ENCODE measurements around the gene OXGR1. TPM values are rescaled to one million over a fixed set of nuclear protein-coding genes. Genes with fewer than 3 reads are reported as not detected.

OXGR1 gene
- polyA plus RNA-seq, 2 of the 4 experiments (the other 2 are of a cell fraction), result not detected

- ChIA-PET POLR2A (no interaction called here), CTCF (interaction anchor here (0.6 kb wide), 1 partner anchor 300 kb away, joined by 3 read pairs; no protein-coding TSS in a partner anchor)
- Histone ChIP-seq H3K4me2 (no peak overlapping the region), H3K4me1 (no peaks in the 10 kb centered on the region), H3K4me3 (no peak overlapping the region), H3K9me3 (no peaks in the 10 kb centered on the region), H3K27ac (no peak overlapping the region)
- no peak for TF ChIP-seq CHD4 (IDR thresholded peaks at IDR 0.05; ENCODE audit: borderline replicate concordance)
- TF ChIP-seq, protein P1, sequence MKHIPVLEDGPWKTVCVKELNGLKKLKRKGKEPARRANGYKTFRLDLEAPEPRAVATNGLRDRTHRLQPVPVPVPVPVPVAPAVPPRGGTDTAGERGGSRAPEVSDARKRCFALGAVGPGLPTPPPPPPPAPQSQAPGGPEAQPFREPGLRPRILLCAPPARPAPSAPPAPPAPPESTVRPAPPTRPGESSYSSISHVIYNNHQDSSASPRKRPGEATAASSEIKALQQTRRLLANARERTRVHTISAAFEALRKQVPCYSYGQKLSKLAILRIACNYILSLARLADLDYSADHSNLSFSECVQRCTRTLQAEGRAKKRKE (CRISPR knock-in tag; IDR thresholded peaks at IDR 0.05; ENCODE audit: low read depth), result no peak
- no peak for TF ChIP-seq RARB (CRISPR knock-in tag; IDR thresholded peaks at IDR 0.05)
- no peak for TF ChIP-seq ZFP36 (IDR thresholded peaks at IDR 0.05; ENCODE audit: borderline replicate concordance, partially characterized antibody)
- TF ChIP-seq MAFK (IDR thresholded peaks at IDR 0.05; ENCODE audit: partially characterized antibody), result no peak
- no peak for TF ChIP-seq GATA3 (IDR thresholded peaks at IDR 0.05; ENCODE audit: borderline replicate concordance)
- no peak for TF ChIP-seq NPAS2 (CRISPR knock-in tag; IDR thresholded peaks at IDR 0.05; ENCODE audit: borderline replicate concordance)
- TF ChIP-seq POLR2AphosphoS2 (conservative IDR thresholded peaks at IDR 0.05; ENCODE audit: low read length), result no peak
- no peak for TF ChIP-seq HES2 (IDR thresholded peaks at IDR 0.05)
- no peak for TF ChIP-seq POLR2A (IDR thresholded peaks at IDR 0.05; ENCODE audit: low read length)
- TF ChIP-seq EP300 (IDR thresholded peaks at IDR 0.05), result no peak
- TF ChIP-seq MAZ (IDR thresholded peaks at IDR 0.05; ENCODE audit: borderline replicate concordance, low read depth, low read length), result no peak
- no peak for TF ChIP-seq KDM5A (IDR thresholded peaks at IDR 0.05)
- TF ChIP-seq NFE2L2 (conservative IDR thresholded peaks at IDR 0.05; ENCODE audit: low read length), result no peak
- TF ChIP-seq SREBF2 (IDR thresholded peaks at IDR 0.05), result no peak
- no peak for TF ChIP-seq RNF2 (IDR thresholded peaks at IDR 0.05; ENCODE audit: borderline replicate concordance, low read depth)
- no peak for TF ChIP-seq FOXS1 (CRISPR knock-in tag; IDR thresholded peaks at IDR 0.05)
- TF ChIP-seq HEYL (CRISPR knock-in tag; IDR thresholded peaks at IDR 0.05), result no peak
- TF ChIP-seq REST (IDR thresholded peaks at IDR 0.05), result no peak
- no peak for TF ChIP-seq JUNB (IDR thresholded peaks at IDR 0.05)
- ATAC-seq (no peak), FAIRE-seq (no peak), DNase-seq (ENCODE audit: low read depth in 1 of 2, low spot score in 1 of 2) (no peak)
- 48% methylated on average over 7 of the region's 7 CpGs for WGBS (ENCODE audit: missing lambda C conversion rate)
These were observed 18.2 kb upstream of the OXGR1 start for GRCh38 chr13:97012251-97013048.

DNA sequence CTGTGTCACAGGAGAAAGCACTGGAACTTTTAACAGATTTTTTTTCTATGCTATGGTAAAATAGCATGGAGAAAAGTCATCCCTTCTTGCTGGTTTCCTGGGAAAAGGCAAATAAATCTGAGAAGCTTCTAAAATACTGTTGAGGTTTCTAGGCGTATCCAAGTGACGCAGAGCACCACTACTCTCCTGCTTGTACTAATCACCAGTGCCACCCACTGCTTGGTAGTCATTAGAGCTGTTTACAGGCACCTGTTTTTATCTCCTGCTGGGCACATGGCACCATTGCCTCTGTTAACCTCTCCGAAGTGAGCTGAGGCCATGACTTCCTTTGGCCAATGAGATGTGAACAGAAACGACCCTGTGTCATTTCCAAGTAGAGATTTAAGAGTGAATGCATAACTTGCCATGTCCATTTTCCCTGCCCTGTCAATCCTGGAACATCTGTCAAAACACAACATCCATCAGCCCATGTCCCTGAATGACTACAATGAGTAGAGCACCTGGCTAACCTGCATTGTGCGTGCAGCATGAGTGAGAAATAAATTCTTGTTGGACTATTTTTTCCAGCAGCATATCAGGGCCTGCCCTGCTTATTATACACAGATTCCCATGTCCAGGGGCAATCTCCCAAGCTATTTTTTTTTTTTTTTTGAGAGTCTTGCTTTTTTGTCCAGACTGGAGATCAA, 17.3 kb upstream of the OXGR1 start:
- CTCF ChIA-PET, result interaction anchor here (0.6 kb wide), 1 partner anchor 301 kb away, joined by 3 read pairs; no protein-coding TSS in a partner anchor
- ATAC-seq, result no peak

More for the DNA sequence above, 17.3 kb upstream of the OXGR1 start:
- H3K4me1 ChIP-seq, result no peaks in the 10 kb centered on the region
- TF ChIP-seq RFX5 (IDR thresholded peaks at IDR 0.05) (peak; percentile 35; the same call in 1 of the 2 replicates), SMC3 (IDR thresholded peaks at IDR 0.05) (no peak), ZC3H11A (IDR thresholded peaks at IDR 0.05) (no peak), EHF (CRISPR knock-in tag; IDR thresholded peaks at IDR 0.05) (no peak), ZFP36 (IDR thresholded peaks at IDR 0.05; ENCODE audit: borderline replicate concordance, partially characterized antibody) (no peak)
- H3K4me3 ChIP-seq, result no peak overlapping the region
- H3K27ac ChIP-seq, result no peak overlapping the region
- FAIRE-seq, result no peak
- no peak for DNase-seq (ENCODE audit: low read depth in 1 of 2, low spot score in 1 of 2)
- H3K9me3 ChIP-seq, result no peaks in the 10 kb centered on the region
- H3K4me2 ChIP-seq, result no peak overlapping the region
- POLR2A ChIA-PET, result no interaction called here
- 49% methylated on average over 5 of the region's 5 CpGs for WGBS (ENCODE audit: missing lambda C conversion rate)

Measured in A549 (cell line).